DMS53 (cell line): Measurements from ENCODE around the gene OGFOD2.
"Not testable (repeated sequence)": the region's sequence is repeated elsewhere in the genome, so short reads cannot be mapped to it uniquely, and the experiment has no call there.

Source experiments
- DNase-seq: peaks from one replicate; lab custom pipeline; 2025; lab: John Stamatoyannopoulos, UW

The OGFOD2 gene

GRCh38 chr12:122974892-122975789 lies at the start of gene OGFOD2:
Gene OGFOD2 (plus strand): TSS chr12:122975244. CDS start chr12:122975252, 8 bp downstream.
- DNase-seq, result peak; percentile 97

- DNase-seq, result no peak
Observed at GRCh38 chr12:122927756-122928403, 47.2 kb upstream of the OGFOD2 start.

GRCh38 chr12:122928404-122929147 lies 46.5 kb upstream of the OGFOD2 start:
- no peak for DNase-seq

DNA sequence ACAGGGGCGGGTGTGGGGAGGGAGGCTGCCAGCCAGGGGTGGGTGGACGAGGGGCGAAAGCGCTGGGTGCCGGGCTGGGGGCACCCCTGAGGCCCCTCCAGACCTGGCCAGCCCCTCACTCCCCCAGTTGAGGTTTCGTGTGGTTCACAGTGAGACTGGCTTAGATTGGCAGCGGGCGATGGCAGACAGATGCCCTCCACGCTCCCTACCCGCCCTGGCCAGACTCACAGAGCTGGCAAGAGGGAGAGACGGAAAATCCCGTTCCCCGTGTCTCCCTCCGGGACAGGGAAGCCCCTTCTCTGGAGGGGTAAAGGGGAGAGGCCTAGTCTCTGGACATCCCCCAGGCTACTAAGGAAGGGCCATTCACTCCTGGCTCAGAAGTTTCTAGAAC lies 45.9 kb upstream of the OGFOD2 start:
- no peak for DNase-seq

DNA sequence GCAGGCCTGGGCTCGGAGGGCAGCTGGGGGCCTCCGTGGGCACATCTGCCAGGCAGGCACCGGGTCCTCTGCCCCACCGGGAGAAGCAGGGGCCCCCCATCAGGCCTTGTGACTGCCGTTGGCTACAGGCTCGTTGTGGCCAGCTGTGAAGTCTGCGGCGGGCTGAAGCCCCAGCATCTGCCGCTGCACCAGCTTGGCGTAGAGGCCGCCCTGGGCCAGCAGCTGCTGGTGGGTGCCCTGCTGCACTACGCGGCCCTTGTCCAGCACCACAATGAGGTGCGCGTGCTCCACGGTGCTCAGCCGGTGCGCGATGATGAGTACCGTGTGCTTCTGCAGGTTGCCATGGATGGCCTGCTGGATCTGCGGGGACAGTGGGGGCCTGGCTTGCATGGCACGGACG lies 45.2 kb upstream of the OGFOD2 start:
- no peak for DNase-seq

DNA sequence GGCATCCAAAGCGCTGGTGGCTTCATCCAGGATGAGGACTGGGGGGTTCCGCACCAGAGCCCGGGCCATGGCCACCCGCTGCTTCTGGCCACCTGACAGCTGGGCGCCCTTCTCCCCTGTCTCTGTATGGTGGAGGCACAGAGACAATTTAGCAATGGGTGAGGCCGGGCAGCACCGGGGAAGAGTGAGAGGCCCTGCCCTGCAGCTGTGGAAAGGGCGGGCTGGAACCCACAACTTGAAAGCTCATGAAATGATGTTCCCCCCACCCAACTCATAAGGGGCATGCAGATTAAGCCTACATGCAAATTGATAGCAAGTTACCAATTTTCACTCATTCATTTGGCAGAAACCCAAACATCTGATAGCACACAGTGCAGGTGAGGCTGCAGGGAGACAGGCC lies 42.8 kb upstream of the OGFOD2 start:
- DNase-seq, result no peak

- no peak for DNase-seq
Observed at GRCh38 chr12:122934722-122935121, 40.3 kb upstream of the OGFOD2 start.

DNA sequence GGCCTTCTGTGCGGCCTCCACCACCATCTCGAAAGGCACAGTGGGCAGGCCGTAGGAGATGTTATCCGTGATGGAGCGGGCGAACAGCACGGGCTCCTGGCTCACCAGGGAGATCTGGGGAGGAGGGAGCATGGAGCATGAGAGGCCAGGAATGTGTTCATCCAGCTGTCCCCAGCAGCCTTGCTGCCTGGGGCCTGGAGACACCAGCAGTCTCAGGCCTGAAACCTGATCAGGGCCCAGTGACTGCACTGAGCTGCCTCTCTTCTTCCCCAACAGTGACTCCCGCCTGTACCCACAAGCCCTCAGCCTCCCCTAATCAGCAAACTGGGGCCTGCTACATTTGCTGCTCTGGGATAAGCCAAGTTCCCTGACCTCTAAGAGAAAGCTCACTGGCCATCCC lies 39.7 kb upstream of the OGFOD2 start:
- DNase-seq, result no peak

GRCh38 chr12:122937622-122938091 lies 37.4 kb upstream of the OGFOD2 start:
- DNase-seq, result no peak

GRCh38 chr12:122939125-122939524 lies 35.9 kb upstream of the OGFOD2 start:
- DNase-seq, result no peak

DNA sequence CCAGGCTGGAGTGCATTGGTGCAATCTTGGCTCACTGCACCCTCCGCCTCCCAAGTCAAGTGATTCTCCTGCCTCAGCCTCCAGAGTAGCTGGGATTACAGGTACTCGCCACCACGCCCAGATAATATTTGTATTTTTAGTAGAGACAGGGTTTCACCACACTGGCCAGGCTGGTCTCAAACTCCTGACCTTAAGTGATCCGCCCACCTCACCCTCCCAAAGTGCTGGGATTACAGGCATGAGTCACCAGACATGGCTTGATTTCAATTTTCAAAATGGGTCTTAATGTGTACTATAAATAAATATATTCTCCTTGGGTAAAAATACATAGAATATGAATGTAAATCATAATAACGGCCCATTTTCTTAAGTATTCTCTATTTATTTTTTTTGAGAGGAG lies 33.7 kb upstream of the OGFOD2 start:
- not testable (repeated sequence) for DNase-seq

GRCh38 chr12:122942637-122943036 lies 32.4 kb upstream of the OGFOD2 start:
- DNase-seq, result no peak

GRCh38 chr12:122943196-122943595 lies 31.8 kb upstream of the OGFOD2 start:
- no peak for DNase-seq

DNA sequence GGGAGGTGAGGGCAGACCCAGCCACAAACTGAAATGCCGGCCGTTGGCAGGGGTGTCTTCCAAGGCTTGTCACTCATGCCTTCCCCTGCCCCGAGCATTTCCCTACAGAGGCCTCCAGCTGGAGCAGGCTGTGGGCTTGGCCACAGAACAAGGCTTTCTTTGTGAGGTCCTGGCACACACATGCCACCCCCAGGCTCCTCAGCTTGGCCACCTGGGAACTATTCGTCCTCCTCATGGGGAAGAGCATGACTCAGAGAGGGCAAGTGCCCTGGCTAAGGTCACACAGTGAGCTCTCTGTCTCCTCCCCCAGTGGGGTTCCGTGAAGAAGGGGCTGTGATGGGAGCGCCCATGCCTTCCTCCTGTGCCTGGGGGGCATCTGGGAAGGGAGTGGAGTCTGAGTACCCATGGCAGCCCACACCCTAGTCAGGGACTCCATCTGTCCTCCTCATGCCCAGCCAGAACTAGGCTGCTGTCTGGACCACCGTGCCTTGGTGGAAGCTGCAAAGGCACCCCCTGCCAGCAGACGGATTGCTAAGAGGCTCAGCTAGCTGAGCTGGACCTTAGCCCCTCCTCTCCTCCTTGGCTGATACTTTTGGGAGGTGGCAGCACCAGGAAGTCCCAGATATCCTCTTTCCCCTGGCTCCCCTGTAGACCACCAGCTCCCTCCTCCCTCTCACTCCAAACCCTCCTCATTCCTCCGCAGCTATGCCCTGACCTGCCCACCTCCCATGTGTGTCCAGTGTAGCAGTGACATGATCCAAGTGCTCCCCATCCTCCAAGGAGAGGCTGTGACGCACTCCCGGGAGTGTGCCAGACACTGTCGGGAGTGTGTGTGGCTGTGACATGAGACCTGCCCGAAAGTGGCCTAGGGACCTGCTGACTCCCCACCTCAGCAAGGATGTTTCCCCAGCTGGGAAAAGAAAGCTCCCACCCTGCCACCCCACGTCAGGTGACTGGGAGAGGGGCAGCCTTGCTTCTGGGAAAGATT lies 30.1 kb upstream of the OGFOD2 start:
- no peak for DNase-seq

GRCh38 chr12:122946690-122947341 lies 28.2 kb upstream of the OGFOD2 start:
- DNase-seq, result peak; percentile 82

- DNase-seq, result no peak
Observed at GRCh38 chr12:122947352-122947792, 27.7 kb upstream of the OGFOD2 start.

GRCh38 chr12:122948605-122949004 lies 26.4 kb upstream of the OGFOD2 start:
- DNase-seq, result no peak

DNA sequence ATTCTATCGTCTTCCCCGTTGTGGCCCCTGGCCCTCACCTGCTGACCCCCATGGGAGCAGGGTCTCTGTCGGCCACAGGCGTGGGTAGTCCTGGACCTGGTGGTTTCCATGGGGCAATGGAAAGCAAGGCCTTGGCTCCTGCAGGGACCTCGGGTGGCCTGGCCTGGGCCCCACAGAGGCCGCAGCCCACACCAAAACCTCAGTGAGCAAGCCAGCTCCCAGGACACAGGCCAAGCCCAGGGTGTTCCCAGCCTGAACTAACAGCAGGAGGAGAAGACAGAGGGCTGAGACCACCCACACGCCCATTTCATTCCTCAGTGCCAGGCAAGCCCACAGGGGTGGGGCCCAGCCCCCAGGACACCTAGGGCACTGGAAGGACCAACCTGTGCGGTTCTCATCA lies 25.6 kb upstream of the OGFOD2 start:
- no peak for DNase-seq

DNA sequence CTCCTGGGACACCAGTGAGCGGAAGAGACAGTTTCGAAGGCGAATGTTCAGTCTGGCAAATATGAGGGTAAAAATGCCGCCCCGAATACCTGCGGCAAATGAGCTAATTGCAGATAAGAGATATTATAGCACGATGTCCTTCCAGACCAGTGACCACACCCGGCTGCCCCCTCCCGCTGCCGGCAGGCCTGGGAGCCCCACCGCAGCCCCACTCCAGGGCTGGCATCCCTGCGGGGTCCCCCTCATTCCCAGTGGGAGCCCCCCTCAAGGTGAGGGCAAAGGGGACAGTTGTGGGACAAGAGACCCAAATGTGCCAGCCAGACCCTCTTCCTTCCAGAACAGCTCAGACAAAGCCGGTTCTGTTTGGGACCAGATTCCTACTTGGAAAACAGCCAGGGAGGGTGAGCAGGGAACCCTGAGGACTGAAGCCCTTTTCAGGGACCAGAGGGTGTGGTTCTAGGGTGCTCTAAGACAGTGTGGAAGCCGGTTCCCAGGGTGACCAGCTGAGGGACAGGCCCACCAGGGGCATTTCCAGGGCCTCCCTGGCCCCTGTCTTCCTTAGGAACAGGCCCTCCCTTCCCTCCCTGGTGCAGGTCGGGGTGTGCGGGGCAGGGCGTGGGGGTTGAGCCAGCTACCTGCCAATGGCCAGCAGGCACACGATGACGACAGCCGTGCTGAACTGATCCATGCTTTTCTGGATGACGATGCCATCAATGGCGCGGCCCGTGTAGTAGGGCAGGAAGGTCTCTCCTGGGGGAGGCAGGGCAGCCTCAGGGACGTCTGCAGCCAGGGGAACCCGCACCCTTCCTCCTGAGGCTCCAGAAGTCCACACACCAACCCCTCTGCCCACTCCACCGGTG lies 25.0 kb upstream of the OGFOD2 start:
- no peak for DNase-seq

DNA sequence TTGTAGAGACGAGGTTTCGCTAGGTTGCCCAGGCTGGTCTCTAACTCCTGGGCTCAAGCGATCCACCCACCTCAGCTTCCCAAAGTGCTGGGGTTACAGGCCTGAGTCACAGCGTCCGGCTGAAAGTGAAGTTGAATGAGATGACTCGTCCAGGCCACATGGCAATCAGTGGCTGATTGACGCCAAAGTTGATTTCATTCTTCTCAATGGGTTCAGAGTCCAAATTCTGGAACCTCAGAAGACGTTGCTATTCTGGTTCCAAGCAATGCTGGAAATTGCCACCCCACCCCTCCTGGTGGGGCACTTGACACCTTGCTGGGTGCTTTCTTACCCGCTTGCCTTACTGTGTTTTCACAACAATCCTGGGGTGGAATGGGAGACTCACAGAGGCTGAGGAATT lies 23.6 kb upstream of the OGFOD2 start:
- DNase-seq, result peak; percentile 62
